Measurements from ENCODE around the gene HMCN1.
"Not testable (repeated sequence)": the region's sequence is repeated elsewhere in the genome, so short reads cannot be mapped to it uniquely, and the experiment has no call there.

Gene HMCN1

DNA sequence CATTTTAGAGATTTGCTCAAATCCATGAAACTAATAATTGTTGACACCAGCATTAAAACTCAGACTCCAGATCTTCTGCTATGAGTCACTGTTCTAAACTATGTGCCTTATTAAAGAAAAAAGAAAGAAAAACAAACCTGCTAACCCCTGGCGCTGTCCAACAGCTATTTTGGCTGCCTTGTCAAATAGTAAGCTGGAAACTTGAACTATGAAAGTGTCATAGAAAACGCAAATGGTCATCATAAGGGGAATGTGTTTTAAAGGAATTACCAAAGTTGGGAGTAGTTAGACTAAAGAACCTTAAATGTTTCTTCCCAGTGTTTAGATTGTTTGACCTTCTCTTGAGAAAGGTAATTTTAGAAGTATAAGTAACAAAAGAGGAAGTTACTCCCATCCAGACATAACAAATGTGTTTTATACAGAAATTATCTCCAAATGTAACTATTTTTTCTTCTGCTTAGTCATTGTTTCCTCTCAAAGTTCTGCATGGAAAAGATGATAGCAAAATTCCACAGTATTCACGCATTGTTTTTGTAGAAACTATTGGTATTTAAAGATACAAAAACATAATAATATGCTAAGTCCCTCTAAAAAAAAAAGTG lies 368.5 kb downstream of the HMCN1 start:
- DNase-seq = no peak

- no peak for DNase-seq
Observed at GRCh38 chr1:186104459-186104858, 370.3 kb downstream of the HMCN1 start.

- no peak for DNase-seq
Observed at GRCh38 chr1:186112280-186112679, 378.1 kb downstream of the HMCN1 start.

DNA sequence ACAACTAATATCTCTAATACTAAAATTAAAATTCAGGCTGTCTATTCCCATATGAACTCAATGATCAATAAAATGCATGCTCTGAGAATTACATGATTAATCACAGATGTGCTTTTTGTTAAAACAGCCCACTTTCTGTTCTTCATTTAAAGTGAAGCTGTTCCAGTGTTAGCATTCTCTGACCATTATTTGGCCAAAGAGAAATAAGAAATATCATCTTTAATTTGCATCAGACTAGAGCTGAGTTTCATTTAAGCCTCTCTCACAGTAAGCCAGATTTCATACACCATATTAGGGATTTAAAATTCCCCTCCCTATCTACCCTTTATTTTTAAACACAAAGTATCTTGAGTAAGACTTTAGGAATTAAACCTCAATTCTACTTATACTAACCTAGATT lies 379.3 kb downstream of the HMCN1 start:
- DNase-seq = no peak

GRCh38 chr1:186118724-186119123 lies 384.5 kb downstream of the HMCN1 start:
- no peak for DNase-seq

DNA sequence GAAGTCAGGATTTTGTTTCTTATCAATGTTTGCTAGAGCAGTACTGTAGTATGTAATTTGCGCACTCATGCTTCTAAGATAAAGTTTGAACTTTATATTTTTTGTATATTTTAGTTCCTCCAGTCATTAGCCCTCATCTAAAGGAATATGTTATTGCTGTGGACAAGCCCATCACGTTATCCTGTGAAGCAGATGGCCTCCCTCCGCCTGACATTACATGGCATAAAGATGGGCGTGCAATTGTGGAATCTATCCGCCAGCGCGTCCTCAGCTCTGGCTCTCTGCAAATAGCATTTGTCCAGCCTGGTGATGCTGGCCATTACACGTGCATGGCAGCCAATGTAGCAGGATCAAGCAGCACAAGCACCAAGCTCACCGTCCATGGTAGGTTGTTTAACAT lies 388.6 kb downstream of the HMCN1 start:
- DNase-seq = no peak

- no peak for DNase-seq
Observed at GRCh38 chr1:186125035-186125434, 390.8 kb downstream of the HMCN1 start.

DNA sequence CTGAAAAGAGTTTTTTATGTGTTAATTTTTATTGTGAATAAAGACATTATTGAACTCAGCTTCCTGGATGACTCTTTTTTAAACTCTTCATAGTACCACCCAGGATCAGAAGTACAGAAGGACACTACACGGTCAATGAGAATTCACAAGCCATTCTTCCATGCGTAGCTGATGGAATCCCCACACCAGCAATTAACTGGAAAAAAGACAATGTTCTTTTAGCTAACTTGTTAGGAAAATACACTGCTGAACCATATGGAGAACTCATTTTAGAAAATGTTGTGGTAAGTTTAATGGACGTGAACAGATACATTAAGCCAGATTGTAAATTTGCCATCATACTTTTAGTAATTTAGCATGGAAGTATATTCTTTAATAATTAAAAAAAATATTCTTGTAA lies 391.3 kb downstream of the HMCN1 start:
- no peak for DNase-seq

DNA sequence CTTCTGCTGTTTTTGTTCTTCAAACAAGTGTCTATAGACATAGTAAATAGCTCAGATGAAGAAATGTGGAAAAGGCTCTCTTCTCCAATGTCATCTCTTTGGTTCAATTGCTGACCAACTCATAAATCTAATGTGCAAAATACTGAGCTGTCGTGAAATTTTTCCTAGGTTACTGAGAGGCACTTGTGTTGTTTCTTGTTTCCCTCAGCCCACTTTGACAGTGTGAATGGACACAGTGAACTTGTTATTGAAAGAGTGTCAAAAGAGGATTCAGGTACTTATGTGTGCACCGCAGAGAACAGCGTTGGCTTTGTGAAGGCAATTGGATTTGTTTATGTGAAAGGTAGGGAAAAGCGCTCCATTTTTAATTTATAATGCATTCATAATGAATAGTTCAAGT lies 395.6 kb downstream of the HMCN1 start:
- no peak for DNase-seq

- no peak for DNase-seq
Observed at GRCh38 chr1:186139115-186139514, 404.9 kb downstream of the HMCN1 start.

- no peak for DNase-seq
Observed at GRCh38 chr1:186139701-186140100, 405.5 kb downstream of the HMCN1 start.

DNA sequence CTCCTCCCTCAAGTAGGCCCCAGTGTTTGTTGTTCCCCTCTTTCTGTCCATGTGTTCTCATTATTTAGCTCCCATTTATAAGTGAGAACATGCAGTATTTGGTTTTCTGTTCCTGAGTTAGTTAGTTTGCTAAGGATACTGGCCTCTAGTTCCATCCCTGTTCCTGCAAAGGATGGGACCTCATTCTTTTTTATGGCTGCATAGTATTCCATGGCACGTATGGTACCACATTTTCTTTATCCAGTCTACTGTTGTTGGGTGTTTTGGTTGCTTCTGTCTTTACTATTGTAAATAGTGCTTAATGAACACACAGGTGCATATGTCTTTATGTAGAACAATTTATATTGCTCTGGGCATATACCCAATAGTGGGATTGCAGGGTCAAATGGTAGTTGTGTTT lies 408.0 kb downstream of the HMCN1 start:
- no peak for DNase-seq

GRCh38 chr1:186142916-186143315 lies 408.7 kb downstream of the HMCN1 start:
- no peak for DNase-seq

- no peak for DNase-seq
Observed at GRCh38 chr1:186143481-186143880, 409.3 kb downstream of the HMCN1 start.

DNA sequence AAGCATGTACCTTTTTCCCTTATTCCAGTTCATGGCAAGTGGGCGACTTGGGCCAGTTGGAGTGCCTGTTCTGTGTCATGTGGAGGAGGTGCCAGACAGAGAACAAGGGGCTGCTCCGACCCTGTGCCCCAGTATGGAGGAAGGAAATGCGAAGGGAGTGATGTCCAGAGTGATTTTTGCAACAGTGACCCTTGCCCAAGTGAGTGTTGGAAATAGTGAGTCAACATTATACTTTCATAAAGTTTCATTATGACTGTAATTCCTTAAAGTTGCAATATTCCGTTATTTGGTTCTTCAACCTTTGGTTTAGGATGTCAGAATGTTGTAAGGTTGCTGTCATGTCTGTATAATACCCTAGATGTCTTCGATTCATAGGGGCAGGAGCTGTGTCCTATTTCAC lies 410.3 kb downstream of the HMCN1 start:
- no peak for DNase-seq

- no peak for DNase-seq
Observed at GRCh38 chr1:186146974-186147373, 412.8 kb downstream of the HMCN1 start.

GRCh38 chr1:186149591-186149990 lies 415.4 kb downstream of the HMCN1 start:
- no peak for DNase-seq

GRCh38 chr1:186152227-186152619 lies 418.0 kb downstream of the HMCN1 start:
- no peak for DNase-seq

- no peak for DNase-seq
Observed at GRCh38 chr1:186152620-186153239, 418.5 kb downstream of the HMCN1 start.

DNA sequence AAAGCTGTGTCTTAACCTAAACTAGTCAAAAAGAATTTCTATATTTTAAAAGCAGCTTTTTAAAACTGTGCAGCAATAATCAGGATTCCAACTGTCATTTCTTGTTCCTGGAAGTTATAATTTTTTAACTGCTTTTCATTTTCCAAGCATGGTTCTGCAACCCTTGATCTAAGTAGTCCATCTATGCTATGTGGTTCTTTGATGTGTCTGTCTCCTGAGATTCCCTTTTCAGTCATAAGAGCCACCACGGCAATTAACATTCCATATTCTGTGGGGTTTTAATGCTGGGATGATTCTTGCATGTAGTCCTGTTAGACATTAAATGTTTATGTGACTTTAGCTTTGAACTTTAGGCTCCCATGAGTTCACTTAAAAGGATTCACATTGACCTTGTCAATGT lies 420.5 kb downstream of the HMCN1 start:
- no peak for DNase-seq

GRCh38 chr1:186155594-186155993 lies 421.4 kb downstream of the HMCN1 start:
- DNase-seq = no peak

- not testable (repeated sequence) for DNase-seq
Observed at GRCh38 chr1:186162895-186163294, 428.7 kb downstream of the HMCN1 start.

DNA sequence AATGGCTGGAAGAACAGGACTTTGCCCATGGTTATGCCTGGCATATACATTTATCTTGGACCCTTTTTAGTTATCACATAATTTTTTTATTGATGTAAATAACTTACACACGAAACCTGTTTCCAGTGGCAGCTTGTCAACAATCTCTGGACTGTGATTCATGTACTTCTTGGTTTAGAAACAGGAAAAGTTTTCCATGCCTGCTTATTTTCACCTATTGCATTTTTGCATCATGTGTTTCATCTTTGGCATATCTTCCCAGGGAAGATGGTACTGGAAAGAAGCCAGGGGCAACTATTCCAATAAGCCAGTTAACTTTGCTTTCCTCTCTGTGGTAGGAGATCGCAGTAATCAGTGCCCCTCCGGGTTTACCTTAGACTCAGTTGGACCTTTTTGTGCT lies 430.6 kb downstream of the HMCN1 start:
- no peak for DNase-seq

DNA sequence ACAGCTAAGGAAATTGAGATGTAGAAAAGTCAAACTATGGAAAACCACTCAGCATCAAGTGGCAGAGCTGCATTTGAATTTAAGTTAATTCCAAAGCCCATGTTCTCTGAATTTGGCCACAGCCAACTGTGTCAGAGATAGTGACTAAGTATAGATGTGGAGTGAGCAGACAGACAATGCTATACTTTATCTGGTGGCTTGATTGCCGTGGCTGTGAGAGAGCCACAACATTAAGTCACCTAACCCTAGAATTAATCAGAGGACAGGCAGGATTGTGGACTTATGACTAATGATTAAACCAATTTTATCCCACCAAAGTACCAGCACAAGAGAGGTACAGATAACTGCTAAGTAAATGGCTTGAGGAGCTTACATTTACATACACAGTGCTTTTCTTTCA lies 431.1 kb downstream of the HMCN1 start:
- DNase-seq = no peak

- DNase-seq = no peak
Observed at GRCh38 chr1:186167096-186167668, 433.0 kb downstream of the HMCN1 start.

All from cortex of kidney (tissue), 1 donor.